COLO668 (cell line): Measurements from ENCODE around the gene CCDC85C.
A peak's percentile ranks its signal among the peaks of the same experiment; 100 is the strongest.

ENCODE experiments used
- DNase-seq: peaks from one replicate; lab custom pipeline; 2025; ENCODE audit not compliant: unreplicated experiment; lab: John Stamatoyannopoulos, UW

Gene CCDC85C

DNA sequence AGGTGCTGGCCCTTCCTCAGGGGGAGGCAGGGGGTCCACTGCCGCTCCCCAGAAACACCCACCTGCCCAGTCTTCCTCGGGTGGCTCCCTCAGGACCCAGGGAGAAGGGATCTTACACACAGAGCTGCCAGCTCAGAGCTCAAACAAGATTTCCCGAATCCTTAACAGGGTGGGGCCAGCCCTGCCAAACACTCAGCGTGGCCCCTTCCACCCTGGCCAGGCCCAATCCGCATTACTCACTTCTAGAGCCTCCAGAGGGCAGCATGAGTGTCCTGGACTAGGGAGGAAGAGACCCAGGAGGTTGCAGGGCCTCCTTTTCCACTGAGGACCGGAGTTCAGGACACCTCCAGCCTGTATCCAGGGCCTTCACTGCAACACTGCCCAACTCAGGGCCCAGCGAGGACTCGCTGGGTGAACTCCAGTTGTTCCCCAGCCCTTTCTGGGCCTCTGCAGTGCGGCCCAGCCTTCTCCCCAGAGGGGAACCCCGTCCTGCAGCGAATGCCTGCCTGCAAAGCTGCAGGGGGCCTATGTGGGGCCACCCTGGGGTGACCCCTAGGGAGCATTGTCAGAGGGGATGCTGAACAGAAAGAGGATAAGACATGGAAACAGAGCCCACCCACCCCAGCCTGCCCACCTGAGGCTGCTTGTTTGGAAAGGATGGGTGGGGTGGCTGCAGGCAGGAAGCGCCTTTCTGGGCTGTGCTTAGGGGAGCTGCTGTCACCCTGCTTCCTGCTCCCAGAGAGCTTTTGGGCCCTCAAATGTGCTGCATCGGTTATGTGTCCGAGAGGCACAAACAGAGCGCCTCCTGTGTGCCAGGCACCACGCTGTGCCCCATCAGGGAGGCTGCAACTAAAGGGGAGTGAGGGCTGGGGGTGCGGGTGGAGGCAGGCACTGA, 79.0 kb downstream of the CCDC85C start:
- DNase-seq: no peak

DNA sequence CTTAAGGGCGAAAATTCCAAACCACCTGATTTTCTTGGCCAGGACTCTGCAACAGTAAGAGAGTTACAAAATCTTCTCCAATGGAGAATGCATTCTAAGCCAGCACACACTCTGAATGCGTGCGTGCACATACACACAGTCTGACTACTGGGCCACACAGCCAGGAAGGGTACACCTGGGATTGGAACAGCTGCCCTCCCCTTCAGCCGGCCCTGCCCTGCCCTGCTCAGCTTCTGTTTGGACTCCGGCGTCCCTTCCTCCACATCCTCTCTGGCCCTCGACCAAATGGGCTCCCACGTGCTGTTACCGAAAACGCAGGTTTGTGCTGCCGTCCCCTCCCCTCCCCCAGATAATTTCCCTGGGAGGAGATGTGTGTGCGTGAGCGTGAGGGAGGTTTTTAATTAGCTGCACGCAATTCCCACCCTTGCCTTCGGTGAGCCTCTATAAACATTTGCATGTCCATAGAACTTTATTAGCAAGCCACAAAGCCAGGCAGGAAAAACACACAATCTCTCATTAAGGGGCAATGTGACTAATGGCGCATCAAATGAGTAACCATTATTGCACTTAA, 79.8 kb downstream of the CCDC85C start:
- no peak for DNase-seq

DNA sequence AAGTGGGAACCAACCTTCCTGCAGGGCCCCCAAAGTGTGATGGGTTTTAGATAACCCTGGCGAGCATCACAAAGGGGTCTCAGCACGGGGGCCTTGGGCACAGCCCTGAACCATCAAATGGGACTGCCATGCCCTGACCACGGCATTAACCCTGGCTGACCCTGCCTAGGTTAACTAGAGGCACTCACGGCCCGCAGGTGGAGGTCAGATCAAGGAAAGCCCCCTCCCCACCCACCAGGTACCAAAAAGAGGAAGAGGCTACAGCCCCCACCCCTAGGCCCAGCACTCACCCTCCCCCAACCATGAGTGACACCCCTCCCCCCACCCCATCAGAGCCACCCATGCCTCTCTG, 80.3 kb downstream of the CCDC85C start:
- no peak for DNase-seq

DNA sequence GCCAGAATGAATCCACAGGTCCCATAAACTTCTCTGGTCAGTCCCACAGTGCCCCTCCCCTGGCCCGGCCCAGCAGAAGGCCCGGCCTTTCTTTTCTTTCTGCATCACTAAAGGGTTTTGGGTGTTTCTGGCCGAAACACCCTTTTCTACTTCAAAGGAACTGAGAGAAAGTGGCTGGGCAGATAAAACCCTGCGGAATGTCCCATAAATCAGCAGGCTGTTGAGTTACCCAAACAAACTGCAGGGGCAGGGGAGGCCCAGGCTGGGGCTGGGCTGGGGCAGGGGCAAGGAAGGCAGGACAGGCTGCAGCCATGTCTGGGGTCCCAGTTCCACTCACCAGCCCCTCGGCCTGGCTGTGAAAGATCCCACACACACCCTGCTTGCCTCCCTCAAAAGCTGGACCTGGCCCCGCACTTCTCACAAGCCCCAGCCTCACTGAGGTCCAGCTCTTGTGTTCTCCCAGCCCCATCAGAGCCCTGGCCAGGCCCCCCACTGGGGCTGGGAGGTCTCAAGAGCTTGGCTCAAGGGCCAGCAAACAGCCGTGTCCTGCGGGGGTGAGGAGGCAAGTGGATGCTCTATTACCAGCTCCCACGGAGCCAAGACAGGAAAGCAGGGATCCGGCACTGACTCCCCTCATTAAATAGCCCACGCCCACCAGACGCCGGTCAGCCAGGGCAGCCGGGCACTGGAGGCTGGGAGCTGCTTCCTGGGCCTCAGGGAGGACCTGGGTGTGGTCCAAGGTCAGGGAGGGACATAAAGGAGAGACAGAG, 80.9 kb downstream of the CCDC85C start:
- no peak for DNase-seq

DNA sequence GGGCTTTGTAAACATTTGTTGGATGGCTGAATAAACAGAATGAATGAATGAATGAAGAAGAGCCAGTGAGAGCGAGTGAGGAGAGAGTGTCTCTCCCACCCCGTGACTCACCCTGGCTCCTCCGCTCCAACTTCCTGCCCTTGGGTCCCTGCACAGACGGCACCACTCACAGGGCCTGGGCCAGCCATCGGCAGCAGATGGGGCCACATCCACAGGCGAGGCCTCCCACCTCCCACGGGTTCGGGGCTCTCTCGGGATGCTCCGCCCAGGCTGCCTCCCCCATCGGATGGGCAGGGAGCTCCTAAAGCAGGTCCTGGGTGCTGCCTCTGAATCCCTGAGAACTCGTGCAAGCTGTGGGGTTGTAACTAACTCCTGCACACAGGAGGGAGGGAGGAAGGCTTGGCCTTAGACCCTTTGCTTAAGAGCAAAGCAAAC, 81.5 kb downstream of the CCDC85C start:
- peak; percentile 72 for DNase-seq

DNA sequence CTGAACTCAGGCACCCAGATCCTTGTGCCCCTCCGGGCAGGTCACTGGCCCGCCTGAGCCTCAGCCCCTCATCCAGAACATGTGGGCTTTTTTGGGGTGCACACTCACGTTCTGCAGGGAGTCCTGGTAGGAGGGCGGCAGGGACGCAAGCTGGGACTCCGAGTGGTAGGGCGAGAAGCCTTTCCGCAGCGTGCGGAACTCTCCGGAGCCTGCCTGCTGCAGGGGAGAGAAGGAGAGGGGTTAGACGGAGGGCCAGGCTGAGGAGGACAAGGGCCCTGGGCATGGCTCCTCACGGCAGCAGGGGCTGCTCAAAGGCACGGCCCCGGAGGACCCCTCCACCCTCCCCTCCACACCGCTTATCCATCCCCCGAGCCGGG, 82.0 kb downstream of the CCDC85C start:
- DNase-seq: no peak

DNA sequence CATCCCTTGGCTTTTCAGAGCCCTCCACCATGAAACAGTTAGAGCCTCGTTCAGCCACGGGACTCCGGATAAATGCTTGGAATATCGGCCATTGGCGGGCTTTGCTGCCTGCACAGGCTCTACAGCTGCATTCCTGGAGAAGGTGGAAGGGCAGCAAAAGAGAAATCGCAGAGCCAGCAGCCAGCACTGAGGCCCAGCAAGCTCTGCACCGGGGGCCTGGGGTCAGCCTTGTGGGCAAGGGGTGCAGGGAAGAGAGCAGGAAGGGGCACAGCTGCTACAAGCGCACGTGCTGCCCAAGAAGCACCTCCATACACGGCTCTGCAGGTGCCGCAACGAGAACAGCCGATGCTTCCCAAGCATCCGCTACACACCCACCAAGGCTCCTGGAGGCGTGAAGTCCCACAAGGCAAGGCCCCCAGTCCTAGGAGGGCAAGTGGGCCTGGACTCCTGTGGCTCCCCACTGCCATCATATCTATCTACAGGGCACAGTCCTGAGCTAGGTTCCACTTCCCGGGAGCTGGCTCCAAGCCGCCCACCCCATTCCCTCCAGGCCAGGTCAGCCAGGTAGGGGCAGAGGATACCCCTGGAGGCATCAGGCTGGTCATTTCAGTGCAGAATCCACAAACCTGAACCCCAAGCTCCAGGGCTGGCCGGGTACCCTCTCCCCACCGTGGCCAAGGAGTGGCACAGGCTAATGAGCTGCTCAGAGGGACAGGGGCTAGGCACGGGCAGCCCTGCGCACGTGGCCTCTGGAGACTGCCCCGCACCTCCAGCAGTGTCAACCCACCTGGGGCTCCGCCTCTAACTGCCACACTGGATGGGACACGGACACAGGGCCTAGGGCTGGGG, 82.6 kb downstream of the CCDC85C start:
- no peak for DNase-seq

DNA sequence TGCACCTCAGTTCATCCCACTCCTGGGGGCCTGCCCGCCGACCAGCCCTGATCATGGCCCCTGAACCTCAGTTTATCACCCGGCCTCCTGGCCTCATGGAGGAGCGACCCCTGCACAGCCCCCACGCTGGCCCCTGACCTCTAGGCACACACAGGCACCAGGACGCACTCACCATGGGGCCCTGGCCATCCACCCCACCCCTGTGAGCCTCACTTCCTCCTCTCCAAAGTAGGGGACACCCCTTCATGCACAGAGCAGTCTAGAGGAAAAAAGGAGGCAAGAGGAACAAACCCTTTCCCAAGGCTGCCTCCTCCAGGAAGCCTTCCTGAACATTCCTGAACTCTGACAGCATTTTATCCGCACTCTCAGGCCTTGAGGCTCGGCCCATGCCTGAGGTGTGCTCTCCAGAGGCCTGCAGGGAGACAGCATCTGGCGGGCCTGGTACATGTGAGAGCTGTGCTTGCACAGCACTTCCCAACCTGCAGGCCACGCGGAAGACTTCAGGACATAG, 83.4 kb downstream of the CCDC85C start:
- no peak for DNase-seq

DNA sequence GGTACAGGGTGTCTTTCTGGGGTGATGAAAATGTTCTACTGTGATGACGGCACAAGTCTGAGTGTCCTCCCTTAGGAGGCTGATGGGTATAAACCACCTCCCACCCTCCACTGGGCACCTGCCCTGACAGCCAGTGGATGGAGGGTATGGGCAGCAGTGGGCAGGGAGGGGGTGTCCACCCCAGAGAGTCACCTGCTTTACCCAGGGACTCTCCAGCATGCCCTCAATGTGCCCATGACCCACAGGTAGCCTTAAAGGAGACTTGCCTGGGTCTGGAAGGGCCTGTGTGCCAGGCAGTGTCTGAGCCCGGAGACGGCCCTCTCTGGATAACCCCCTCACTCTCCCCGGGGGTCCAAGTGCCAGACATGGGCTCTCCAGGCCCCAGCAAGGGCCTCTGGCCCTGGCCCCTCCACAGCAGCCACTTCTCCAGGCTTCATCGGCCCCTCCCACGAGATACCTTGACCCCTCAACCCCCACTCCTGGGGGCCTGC, 84.0 kb downstream of the CCDC85C start:
- no peak for DNase-seq

DNA sequence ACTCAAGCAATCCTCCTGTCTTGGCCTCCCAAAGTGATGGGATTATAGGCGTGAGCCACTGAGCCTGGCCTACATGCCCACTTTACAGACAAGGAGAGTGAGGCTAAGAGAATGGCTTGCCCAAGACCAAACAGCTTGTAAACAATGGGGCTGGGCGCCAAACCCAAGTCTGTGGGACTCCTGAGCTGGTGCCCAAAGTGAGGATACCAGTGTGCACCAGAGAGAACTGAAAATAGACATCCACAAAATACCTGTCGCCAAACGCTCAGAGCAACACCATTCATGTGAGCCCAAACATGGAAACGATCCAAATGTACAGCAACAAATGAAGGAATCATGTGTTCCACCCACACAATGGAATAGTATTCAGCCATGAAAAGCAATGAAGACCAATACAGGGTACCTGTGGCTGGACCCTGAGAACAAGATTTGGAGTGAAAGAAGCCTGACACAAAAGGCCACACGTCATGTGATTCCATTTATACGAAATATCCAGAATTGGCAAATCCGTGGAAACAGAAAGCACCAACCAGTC, 84.6 kb downstream of the CCDC85C start:
- DNase-seq: no peak

DNA sequence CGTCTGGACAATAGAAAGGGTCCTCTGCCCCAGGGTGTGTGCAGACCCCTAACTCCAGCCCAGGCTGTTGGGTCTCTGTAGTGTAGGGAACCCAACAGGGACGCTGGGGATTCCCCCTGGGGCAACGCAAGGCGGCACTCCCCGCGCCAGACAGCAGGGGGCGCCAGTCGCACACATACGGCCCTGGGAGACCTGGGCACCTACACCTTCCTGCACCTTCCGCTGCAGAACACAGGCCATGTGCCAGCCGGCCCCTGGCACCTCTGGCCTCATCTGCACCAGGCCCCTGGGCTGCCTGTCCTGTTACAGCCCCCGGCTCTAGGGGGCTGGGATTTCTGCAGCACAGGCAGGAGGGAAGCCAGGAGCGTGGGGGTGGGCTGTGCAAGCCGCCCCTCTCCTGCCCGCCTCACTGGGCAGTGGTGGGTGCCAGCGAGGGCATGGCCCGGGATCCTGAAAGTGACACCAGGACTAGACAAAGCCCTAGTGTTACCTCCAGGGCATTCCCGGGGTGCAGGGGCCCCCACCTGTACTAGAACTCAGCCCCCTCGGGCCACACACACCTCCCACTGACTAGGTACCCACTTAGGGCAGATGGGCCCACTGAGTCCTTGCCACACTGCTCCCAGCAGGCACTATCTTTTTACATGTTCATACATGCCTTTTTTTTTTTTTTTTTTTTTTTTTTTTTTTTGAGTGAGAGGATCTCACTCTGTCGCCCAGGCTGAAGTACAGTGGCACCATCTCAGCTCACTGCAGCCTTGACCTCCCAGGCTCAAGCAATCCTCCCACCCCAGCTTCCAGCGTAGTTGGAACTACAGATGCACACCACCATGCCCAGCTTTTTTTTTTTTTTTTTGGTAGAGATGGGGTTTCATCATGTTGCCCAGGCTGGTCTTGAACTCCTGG, 85.3 kb downstream of the CCDC85C start:
- peak; percentile 80 for DNase-seq

DNA sequence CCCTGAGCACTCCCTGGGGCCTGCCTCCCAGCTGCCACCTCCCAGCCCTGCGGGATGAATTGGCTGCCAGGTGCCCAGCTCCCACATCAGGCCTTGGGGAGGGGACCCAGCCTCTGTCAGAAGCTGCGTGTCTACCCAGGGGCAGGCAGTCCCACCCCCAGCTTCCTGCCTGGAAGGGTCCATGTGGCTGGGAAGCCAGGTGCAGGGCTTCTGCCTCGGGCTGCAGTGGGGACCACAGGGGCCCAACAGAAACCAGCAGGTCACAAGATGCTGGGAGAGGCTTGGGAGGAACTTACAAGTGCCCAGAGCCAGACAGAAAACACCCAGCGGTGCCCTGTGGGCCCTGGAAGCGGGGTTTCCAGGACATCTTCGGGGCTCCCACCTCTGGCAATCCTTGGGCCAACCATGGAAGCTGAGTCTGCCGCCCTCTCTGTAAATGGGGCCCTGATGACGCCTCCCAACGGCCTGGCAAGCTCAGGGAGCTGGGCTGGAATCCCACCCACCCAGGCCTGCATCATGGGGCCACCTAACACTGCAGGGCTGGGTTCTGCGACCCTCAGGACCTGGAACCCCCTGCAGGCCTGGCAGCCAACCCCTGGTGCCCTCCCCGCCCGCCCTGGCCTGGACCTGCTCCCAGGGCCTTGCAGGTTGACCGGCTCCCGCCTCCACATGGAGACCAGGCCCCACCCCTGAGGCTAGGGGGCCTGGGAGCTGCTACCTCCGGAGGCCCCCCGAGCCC, 86.2 kb downstream of the CCDC85C start:
- DNase-seq: no peak

DNA sequence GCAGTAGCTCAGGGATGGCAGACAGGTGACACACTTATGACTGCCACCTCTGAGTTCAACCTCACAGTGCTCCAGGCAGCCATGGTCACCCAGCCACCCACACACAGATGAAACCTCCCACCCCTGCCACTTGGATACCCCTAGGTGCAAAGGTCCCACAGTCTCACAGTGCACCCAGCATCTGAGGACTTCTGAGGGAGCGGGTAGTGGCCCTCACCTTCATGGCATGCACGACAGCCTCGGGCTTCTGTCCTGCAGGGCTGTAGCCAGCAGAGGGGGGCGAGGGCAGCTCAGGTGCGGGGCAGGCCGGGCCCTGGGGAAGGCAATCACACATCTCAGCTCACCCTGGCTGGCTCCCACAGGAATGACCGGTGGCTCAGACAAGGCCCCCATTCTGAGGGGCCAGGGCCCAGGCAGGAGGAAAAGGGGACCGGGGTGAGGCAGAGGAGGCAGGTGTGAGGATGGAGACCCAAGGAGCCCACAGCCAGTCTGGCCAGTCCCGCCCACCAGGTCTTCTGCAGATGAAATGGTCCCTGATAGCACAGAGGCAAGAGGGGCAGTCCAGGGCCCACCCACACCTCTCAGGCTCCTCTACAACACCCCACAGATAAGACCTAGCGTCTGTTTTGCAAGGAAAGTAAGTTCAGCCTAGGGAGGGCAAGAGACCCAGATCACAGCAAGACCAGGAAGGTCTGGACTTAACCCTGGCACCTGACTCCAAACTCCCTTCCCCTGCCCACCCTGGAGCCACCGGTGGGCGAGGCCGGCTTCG, 87.0 kb downstream of the CCDC85C start:
- no peak for DNase-seq

DNA sequence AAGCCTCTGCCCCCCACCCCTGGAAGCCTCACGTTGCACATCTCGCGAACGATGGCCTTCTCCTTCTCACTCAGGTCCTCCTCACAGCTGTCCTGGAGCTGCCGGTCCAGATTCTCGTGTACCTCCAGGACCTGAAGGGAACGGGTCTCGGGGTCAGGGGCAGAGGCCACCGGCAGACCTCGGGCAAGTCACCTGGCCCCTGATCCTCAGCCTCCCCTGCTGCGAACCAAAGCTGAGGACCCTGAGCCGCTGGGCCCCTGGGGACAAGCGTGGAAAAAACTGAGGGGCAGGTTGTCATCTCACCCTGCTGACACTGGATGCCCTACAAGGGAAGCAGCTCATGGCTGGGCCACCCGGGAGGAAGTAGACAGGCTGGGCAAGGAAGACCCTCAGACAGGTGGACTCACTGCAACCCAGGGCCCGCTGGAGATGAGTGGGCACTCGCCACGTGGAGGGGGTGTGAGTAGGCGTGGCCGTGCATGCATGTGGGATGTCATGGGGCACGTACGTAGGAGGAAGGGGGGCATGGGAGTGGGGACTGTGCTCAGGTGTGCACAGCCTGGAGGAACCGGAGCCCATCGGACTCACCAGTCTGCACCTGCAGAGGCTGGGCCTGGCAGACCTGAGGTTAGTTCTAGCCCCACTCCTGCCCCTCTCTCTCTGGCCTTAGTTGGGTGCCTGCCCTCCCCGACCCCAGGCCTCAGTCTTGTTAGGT, 87.7 kb downstream of the CCDC85C start:
- DNase-seq: no peak

DNA sequence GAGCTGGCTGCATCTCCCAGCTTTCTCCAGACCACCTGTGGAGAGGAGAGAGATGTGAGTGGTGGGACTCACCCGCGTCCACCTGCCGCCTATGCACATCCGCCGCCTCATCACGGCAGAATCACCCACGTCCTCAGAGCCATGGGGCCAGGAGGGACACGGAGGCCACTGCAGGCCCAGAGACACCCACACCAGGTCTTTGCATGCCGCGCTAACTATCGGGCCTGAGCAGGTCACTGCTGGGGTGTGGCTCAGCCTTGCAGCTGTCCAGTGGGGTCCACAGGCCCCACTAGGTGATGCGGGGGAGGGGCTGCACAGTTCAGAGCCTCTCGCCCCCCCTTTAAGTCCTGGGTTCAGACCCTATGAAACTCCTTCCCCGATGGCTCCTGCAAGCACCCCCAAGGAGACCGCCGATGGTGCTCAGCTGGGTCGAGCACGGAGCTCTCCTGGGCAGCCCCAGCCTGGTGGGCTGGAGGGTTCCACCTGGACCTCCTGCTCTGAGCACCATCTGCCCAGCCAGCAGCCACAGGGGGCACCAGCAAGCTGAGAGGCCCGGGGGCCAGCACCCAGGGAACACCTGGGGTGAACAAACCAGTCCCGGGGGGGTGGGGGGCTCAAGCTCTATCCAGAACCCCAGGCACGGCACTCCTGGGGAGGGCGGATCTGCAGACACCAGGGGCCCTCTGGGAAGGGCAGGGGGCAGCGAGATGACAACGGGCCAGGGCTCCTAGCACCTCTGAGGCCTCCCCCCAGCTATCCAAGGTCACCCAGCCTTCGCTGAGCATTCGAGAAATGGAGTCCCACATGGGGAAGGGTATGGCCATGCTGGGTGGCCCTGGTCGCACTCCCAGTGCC, 88.5 kb downstream of the CCDC85C start:
- no peak for DNase-seq

DNA sequence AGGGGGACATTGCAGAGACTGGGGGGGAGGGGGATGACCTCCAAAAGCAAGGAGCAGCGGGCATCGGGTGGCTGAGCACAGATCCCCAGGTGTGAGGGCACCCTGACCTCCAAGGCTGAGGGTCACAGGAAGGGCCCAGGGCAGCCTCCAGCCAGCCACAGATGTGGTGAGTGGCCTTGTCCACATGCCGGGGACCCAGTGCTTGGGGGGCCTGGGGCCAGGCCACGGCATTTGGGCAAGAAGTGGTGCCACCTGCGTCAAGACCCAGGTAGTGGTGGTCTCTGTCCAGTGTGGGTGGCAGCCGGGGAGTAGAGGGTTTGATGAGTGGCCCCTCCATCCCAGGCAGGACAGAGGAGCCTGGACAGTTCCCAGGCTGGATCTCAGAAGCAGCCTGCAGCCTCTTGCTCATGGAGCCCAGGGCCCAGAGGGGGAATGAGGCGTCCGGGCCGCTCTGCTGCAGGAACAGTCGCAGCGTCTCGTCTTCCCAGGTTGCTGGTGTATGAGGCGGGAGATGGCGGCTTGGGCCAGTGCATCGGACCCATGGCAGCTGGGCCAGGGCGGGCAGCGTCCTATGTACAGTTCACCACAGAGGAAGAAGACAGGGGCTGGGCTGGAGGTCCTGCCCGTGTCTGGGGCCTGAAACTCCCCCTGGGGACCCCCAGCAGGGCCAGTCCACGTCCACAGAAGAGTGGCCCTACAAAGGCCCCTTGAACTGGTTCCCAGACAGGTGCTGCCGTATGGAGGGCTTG, 89.3 kb downstream of the CCDC85C start:
- DNase-seq: no peak
